ENCODE data around the gene SLC6A17. TPM values are rescaled to one million over a fixed set of nuclear protein-coding genes. Genes with fewer than 3 reads are reported as not detected.

The SLC6A17 gene
- polyA plus RNA-seq, 3 donors = not detected

DNA sequence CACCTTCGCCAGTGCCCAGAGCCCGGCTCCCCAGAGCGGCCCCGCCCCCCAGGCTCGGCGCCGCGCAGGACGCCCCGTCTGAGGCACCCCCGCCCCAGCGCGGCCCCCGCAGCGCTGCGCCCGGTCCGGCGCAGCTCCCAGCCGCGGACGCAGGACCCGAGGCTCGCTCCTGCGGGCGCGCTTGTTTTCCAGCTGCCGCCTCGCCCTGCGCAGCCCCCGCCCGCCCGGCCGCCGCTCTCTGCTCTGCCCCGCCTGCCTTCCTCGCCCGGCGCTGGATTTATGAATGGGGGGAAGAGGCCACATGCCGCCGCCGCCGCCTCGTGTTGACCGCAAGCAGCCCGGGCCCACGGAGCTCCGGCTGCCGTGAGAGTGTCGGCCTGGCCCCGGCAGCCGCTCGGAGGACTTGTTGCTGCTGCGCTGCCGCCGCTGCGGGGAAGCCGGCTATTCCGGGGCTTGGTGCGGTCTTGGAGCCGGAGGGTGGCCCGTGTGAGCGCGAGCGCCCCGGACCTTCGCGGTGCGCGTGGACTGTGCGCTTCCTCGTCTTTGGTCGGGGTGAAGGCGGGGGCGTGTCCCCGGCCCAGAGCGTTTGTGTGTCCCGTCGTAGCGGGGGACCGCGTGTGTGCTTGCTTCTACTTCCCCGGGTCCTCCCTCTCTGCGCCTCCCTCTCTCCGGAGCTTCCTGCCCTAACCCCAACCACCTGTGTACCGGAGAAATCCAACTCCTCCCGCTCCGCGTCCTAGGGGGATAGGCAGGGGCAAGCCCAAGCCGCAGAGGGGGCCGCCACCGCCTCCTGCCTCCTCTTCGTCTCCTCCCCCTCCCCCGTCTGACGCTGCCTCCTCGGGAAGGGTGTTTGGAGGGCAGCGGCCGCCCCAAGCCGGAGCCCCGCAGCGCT is 60.6 kb downstream of the SLC6A17 start:
- Histone ChIP-seq H4K20me1 (ENCODE audit: insufficient read depth, low read length) (no peaks in the 10 kb centered on the region), H3K9ac (ENCODE audit: insufficient read depth, low read length, poor library complexity, severe bottlenecking) (peak overlapping the region; percentile 61), H3K4me2 (replicated peaks; ENCODE audit: extremely low read depth, low read length, poor library complexity, severe bottlenecking) (peak overlapping the region; percentile 89), H3K27ac (ENCODE audit: low read depth in 1 of 2, low read length in 2 of 2) (no peak overlapping the region), H2AFZ (ENCODE audit: insufficient read depth, low read depth, low read length, poor library complexity, severe bottlenecking) (peak overlapping the region; percentile 97), H3K27me3 (ENCODE audit: control insufficient read depth in 2 of 2, insufficient read depth in 2 of 2, low read length in 2 of 2) (peaks cover 12 to 31% of the 10 kb centered on the region in 2 donors), H3K79me2 (ENCODE audit: insufficient read depth, low read length) (no peaks in the 10 kb centered on the region), H3K36me3 (replicated peaks in 1 of 2; ENCODE audit: control insufficient read depth in 1 of 2, insufficient read depth in 2 of 2, low read length in 2 of 2) (no peaks in the 10 kb centered on the region), H3K4me1 (ENCODE audit: control insufficient read depth in 1 of 2, insufficient read depth in 2 of 2, low read length in 2 of 2) (peaks cover 15 to 34% of the 10 kb centered on the region in 2 donors), H3K9me3 (replicated peaks in 1 of 2; ENCODE audit: control insufficient read depth in 1 of 2, insufficient read depth in 1 of 2, low read length in 2 of 2) (peaks cover 0 to 8% of the 10 kb centered on the region in 2 donors), H3K4me3 (replicated peaks in 1 of 3; ENCODE audit: low read depth in 2 of 3, low read length in 3 of 3) (peak overlapping the region; percentile 46 to 79 (median 50))
- Mint-ChIP-seq H3K27ac (peak overlapping the region in 5 of 7 donors; percentile 14 to 71 (median 65)), H3K27me3 (ENCODE audit: low read depth in 3 of 3) (peaks cover 27 to 36% (median 28%) of the 10 kb centered on the region in 3 donors), H3K4me3 (peak overlapping the region; percentile 83 to 94), H3K4me1 (peaks cover 25% of the 10 kb centered on the region), H3K36me3 (peaks cover 7 to 22% of the 10 kb centered on the region in 2 donors), H3K9me3 (peaks cover 0 to 13% (median 3%) of the 10 kb centered on the region in 7 donors)
- WGBS (ENCODE audit: insufficient coverage) = under 1% methylated on average over 91 of the region's 101 CpGs
- TF ChIP-seq, protein P1, sequence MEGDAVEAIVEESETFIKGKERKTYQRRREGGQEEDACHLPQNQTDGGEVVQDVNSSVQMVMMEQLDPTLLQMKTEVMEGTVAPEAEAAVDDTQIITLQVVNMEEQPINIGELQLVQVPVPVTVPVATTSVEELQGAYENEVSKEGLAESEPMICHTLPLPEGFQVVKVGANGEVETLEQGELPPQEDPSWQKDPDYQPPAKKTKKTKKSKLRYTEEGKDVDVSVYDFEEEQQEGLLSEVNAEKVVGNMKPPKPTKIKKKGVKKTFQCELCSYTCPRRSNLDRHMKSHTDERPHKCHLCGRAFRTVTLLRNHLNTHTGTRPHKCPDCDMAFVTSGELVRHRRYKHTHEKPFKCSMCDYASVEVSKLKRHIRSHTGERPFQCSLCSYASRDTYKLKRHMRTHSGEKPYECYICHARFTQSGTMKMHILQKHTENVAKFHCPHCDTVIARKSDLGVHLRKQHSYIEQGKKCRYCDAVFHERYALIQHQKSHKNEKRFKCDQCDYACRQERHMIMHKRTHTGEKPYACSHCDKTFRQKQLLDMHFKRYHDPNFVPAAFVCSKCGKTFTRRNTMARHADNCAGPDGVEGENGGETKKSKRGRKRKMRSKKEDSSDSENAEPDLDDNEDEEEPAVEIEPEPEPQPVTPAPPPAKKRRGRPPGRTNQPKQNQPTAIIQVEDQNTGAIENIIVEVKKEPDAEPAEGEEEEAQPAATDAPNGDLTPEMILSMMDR (IDR thresholded peaks at IDR 0.05) = no peak
- intact Hi-C loops (cut with micrococcal nuclease) = no loop called here
- DNase-seq = peak; percentile 39 to 65 (median 47)

GRCh38 chr1:110211496-110212168 is 61.3 kb downstream of the SLC6A17 start:
- Histone ChIP-seq H3K9me3 (replicated peaks in 1 of 2; ENCODE audit: control insufficient read depth in 1 of 2, insufficient read depth in 1 of 2, low read length in 2 of 2) (peaks cover 0 to 8% of the 10 kb centered on the region in 2 donors), H3K36me3 (replicated peaks in 1 of 2; ENCODE audit: control insufficient read depth in 1 of 2, insufficient read depth in 2 of 2, low read length in 2 of 2) (no peaks in the 10 kb centered on the region), H2AFZ (ENCODE audit: insufficient read depth, low read depth, low read length, poor library complexity, severe bottlenecking) (peak overlapping the region; percentile 97), H3K9ac (ENCODE audit: insufficient read depth, low read length, poor library complexity, severe bottlenecking) (peak overlapping the region; percentile 61), H3K27me3 (ENCODE audit: control insufficient read depth in 2 of 2, insufficient read depth in 2 of 2, low read length in 2 of 2) (peaks cover 12 to 31% of the 10 kb centered on the region in 2 donors), H3K79me2 (ENCODE audit: insufficient read depth, low read length) (no peaks in the 10 kb centered on the region), H4K20me1 (ENCODE audit: insufficient read depth, low read length) (no peaks in the 10 kb centered on the region), H3K27ac (ENCODE audit: low read depth in 1 of 2, low read length in 2 of 2) (no peak overlapping the region), H3K4me2 (replicated peaks; ENCODE audit: extremely low read depth, low read length, poor library complexity, severe bottlenecking) (peak overlapping the region; percentile 89), H3K4me3 (replicated peaks in 1 of 3; ENCODE audit: low read depth in 2 of 3, low read length in 3 of 3) (peak overlapping the region; percentile 46 to 79 (median 50)), H3K4me1 (ENCODE audit: control insufficient read depth in 1 of 2, insufficient read depth in 2 of 2, low read length in 2 of 2) (peaks cover 15 to 34% of the 10 kb centered on the region in 2 donors)
- intact Hi-C loops (cut with micrococcal nuclease) = no loop called here
- peak overlapping the region in 3 of 7 donors; percentile 20 to 71 (median 66) for H3K27ac Mint-ChIP-seq
- peaks cover 25% of the 10 kb centered on the region for H3K4me1 Mint-ChIP-seq
- TF ChIP-seq, protein P1 (IDR thresholded peaks at IDR 0.05) = no peak
- peaks cover 0 to 13% (median 3%) of the 10 kb centered on the region in 7 donors for H3K9me3 Mint-ChIP-seq
- H3K27me3 Mint-ChIP-seq (ENCODE audit: low read depth in 3 of 3) = peaks cover 27 to 36% (median 28%) of the 10 kb centered on the region in 3 donors
- peak overlapping the region; percentile 83 to 94 for H3K4me3 Mint-ChIP-seq
- 11% methylated on average over 81 of the region's 81 CpGs for WGBS (ENCODE audit: insufficient coverage)
- H3K36me3 Mint-ChIP-seq = peaks cover 10 to 22% of the 10 kb centered on the region in 2 donors
- DNase-seq = peak in 2 of 3 donors; percentile 8 to 20
